ENCODE results near the gene NDUFA12.

NDUFA12 gene

GRCh38 chr12:94922561-94922960 is 80.9 kb downstream of the NDUFA12 start:
- TF ChIP-seq MYC (IDR thresholded peaks at IDR 0.05; ENCODE audit: low read depth, low read length) = no peak
- TF ChIP-seq CTCF (IDR thresholded peaks at IDR 0.05; ENCODE audit: low read depth, low read length) = no peak
- no peak for TF ChIP-seq MAX (IDR thresholded peaks at IDR 0.05; ENCODE audit: low read depth, low read length)
- no peak for TF ChIP-seq POLR2A (IDR thresholded peaks at IDR 0.05; ENCODE audit: extremely low read depth, insufficient read length)
- DNase-seq (ENCODE audit: low read depth) = no peak
- no peak overlapping the region for H3K4me3 ChIP-seq (ENCODE audit: low read depth, low read length)
